ENCODE measurements around the gene NEAT1. TPM values are rescaled to one million over a fixed set of nuclear protein-coding genes. Genes with fewer than 3 reads are reported as not detected.

NEAT1 gene
- total RNA-seq, 1 experiment from 2014 or later = 564 TPM

DNA sequence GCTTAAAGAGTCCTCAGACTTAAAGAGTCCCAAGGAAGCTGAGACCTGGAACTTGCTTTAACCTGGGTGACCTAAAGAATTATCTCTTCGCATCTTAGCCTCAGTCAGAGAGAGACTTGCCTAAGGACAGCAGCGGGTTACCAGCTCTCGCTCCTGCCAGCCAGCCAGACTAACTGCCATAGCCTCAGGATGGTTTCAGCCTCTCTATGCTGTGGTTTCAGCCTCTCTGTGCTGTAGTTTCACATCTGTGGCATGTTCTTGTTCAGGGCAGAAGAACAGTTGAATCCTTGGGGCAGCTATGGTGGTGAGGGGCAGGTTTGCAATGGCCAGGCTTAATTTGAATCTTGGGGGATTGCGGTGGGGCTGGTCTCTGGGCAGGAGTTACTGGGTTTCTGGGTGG is 33.9 kb upstream of the NEAT1 start:
- no peak overlapping the region for H3K27ac ChIP-seq (ENCODE audit: low read depth, low read length)
- no peak for ATAC-seq
- no peak for DNase-seq (ENCODE audit: low read depth, low spot score)
- no peak overlapping the region for H3K4me2 ChIP-seq (ENCODE audit: low read length)
- no peaks in the 10 kb centered on the region for H3K9me3 ChIP-seq (ENCODE audit: control insufficient read depth in 1 of 2, insufficient read depth in 1 of 2, low read depth in 1 of 2, low read length in 2 of 2)
- H4K20me1 ChIP-seq (ENCODE audit: insufficient read depth) = no peaks in the 10 kb centered on the region
- peaks cover 27% of the 10 kb centered on the region; the same call in 1 of the 2 replicates for H3K79me2 ChIP-seq (ENCODE audit: insufficient read depth, low read length)
- ChIA-PET POLR2A (no interaction called here), CTCF (interaction anchor here (1.1 kb wide), 1 partner anchor 80 kb away, joined by 4 read pairs; no protein-coding TSS in a partner anchor), RAD21 (ENCODE audit: low non-redundant PET in 1 of 2, low total read pairs in 2 of 2, uncharacterized antibody in 2 of 2, unreplicated experiment in 2 of 2) (no interaction called here)
- H3K36me3 ChIP-seq (ENCODE audit: control insufficient read depth in 1 of 2, insufficient read depth in 2 of 2, low read length in 2 of 2) = peaks cover 0 to 11% of the 10 kb centered on the region in 2 experiments; a peak in 3 of 4 replicates
- no peak overlapping the region for H3K9ac ChIP-seq (ENCODE audit: low read length)
- TF ChIP-seq CBX3 (IDR thresholded peaks at IDR 0.05; ENCODE audit: low read depth) = no peak
- no peak for TF ChIP-seq CEBPB (IDR thresholded peaks at IDR 0.05; ENCODE audit: low read depth)
- no peak for TF ChIP-seq ZBTB33 (IDR thresholded peaks at IDR 0.05; ENCODE audit: extremely low read depth, insufficient replicate concordance, low read length)
- no peak for TF ChIP-seq YY1 (IDR thresholded peaks at IDR 0.05; ENCODE audit: extremely low read depth, insufficient replicate concordance, low read depth, low read length)
- TF ChIP-seq REST (IDR thresholded peaks at IDR 0.05; ENCODE audit: low read depth) = no peak
- no peak for TF ChIP-seq ATF3 (IDR thresholded peaks at IDR 0.05)
- TF ChIP-seq ELF1 (IDR thresholded peaks at IDR 0.05; ENCODE audit: borderline replicate concordance, low read depth) = no peak
- TF ChIP-seq, protein P1, sequence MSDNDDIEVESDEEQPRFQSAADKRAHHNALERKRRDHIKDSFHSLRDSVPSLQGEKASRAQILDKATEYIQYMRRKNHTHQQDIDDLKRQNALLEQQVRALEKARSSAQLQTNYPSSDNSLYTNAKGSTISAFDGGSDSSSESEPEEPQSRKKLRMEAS (IDR thresholded peaks at IDR 0.05) = no peak
- TF ChIP-seq ZFX (IDR thresholded peaks at IDR 0.05) = no peak
- no peak for TF ChIP-seq EZH2 (IDR thresholded peaks at IDR 0.05)
- TF ChIP-seq CTCF (IDR thresholded peaks at IDR 0.05 in 2 of 3, conservative IDR thresholded peaks at IDR 0.05 in 1 of 3; ENCODE audit: borderline replicate concordance in 1 of 3, insufficient read depth in 1 of 3, low read depth in 2 of 3, low read length in 2 of 3) = no peak
- TF ChIP-seq POLR2A (IDR thresholded peaks at IDR 0.05; ENCODE audit: borderline replicate concordance, extremely low read depth, insufficient read depth, insufficient read length) = no peak
- no peak for TF ChIP-seq SP1 (IDR thresholded peaks at IDR 0.05; ENCODE audit: low read depth)
- no peak for TF ChIP-seq SIN3A (IDR thresholded peaks at IDR 0.05; ENCODE audit: low read depth)
- TF ChIP-seq FOSL1 (IDR thresholded peaks at IDR 0.05; ENCODE audit: low read depth) = no peak
- no peak for TF ChIP-seq POLR2AphosphoS5 (IDR thresholded peaks at IDR 0.05; ENCODE audit: low read depth, low read length)
- no peak for TF ChIP-seq JUND (IDR thresholded peaks at IDR 0.05)
- no peak for TF ChIP-seq EGR1 (IDR thresholded peaks at IDR 0.05; ENCODE audit: low read depth)
- TF ChIP-seq SRF (IDR thresholded peaks at IDR 0.05; ENCODE audit: low read depth) = no peak
- TF ChIP-seq EZH2phosphoT487 (IDR thresholded peaks at IDR 0.05; ENCODE audit: borderline replicate concordance) = no peak
- peaks cover 21 to 49% of the 10 kb centered on the region in 2 experiments for H3K4me1 ChIP-seq (ENCODE audit: control insufficient read depth in 1 of 2, insufficient read depth in 2 of 2, low read length in 2 of 2)
- no TSS peak for BruUV-seq (replicated peaks)
- no peak overlapping the region for H2AFZ ChIP-seq (ENCODE audit: low read depth, low read length, poor library complexity, severe bottlenecking)
- H3K27me3 ChIP-seq (ENCODE audit: insufficient read depth, low read length) = no peaks in the 10 kb centered on the region
- no peak overlapping the region for H3K4me3 ChIP-seq (replicated peaks in 1 of 2; ENCODE audit: low read depth in 1 of 2, low read length in 2 of 2)
- intact Hi-C loops (cut with micrococcal nuclease) = no loop called here
- H3K9me2 ChIP-seq (ENCODE audit: insufficient read depth) = no peaks in the 10 kb centered on the region
